NCI-H187 treated with DMSO at 0.1 percent for 48 hours (cell line): ENCODE results near the gene CABP4.
"Not testable (repeated sequence)": the region's sequence is repeated elsewhere in the genome, so short reads cannot be mapped to it uniquely, and the experiment has no call there.

Source experiments
- DNase-seq: peaks from one replicate; lab custom pipeline; 2025; lab: John Stamatoyannopoulos, UW

CABP4 gene

DNA sequence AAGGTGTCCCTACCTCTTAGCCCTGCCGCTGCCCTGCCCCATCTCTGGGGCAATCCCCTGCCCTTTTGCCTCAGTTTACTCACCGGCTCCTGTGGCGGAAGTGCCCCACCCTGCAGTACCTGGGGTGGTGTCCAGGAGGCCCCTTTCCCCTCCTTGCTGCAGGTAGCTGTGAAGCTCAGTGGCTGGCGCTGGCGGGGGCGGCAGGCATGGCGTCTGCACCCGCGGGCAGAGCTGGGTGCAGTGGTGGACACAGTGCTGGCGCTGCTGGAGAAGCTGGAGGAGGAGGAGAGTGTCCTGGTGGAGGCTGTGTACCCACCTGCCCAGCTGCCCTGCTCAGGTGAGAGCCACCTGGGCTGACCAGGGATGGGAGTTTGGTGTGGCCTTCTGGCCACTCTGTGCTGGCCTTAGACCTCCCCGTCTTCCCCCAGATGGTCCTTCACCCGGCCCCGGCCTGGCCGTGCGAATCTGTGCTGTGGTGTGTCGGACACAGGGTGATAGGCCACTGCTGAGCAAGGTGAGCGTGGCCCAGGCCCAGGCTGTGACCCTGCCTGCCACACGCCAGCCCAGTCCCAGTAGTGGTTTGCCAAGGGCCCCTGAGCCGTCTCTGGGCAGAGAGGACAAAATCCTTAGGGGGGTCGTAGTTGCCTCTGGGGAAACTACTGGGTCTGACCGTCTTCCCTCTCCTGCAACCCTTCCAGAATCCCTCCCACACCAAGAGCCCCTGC lies 35.7 kb upstream of the CABP4 start:
- no peak for DNase-seq

DNA sequence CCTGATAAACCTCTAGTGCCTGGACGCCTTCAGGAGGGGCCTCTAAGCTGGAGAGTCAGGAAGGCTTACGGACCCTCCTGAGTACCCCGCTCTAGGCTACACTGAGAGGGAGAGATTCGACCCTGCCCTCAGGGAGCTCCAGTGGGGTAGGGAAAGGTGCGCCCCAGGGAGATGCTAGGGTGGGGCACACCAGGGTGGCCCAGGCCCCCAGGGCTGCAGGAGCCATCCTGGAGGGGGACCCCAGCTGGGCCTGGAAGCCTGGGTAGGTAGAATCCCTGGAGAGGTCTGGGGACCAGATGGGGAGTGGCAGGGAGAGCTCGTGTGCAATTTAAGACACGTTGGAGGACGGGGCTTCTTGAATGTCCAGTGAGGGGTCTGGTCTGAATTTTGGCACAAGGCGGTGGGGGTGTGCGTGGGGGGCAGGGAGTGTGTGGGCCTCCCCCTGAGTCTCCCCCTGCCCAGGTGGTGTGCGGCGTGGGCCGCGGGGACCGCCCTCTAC lies 35.0 kb upstream of the CABP4 start:
- DNase-seq = no peak

DNA sequence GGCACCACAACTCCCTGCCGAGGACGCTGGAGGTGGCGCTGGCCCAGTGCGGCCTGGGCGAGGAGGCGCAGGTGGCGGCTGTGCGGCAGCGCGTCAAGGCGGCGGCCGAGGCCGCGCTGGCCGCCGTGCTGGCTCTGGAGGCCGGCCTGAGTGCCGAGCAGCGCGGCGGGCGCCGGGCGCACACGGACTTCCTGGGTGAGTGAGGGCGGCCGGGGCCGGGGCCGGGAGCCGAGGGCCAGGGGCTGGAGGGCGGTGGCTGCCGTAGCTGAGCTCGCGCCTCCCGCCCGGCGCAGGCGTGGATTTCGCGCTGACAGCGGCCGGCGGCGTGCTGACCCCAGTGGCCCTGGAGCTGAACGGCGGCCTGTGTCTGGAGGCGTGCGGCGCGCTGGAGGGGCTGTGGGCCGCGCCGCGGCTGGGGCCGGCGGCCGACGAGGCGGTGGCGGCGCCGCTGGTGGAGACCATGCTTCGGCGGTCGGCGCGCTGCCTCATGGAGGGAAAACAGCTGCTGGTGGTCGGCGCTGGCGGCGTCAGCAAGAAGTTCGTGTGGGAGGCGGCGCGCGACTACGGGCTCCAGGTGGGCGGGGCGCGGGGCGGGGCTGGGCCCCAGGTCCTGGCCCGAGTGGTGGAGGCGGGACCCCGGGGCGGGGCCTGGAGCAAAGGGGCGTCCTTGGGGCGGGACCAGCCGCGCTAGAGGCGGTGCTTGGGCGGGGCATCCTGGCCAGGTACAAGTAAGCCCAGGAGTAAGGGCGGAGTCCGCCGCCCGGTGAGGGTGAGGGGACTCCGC lies 34.3 kb upstream of the CABP4 start:
- peak; percentile 57 for DNase-seq

DNA sequence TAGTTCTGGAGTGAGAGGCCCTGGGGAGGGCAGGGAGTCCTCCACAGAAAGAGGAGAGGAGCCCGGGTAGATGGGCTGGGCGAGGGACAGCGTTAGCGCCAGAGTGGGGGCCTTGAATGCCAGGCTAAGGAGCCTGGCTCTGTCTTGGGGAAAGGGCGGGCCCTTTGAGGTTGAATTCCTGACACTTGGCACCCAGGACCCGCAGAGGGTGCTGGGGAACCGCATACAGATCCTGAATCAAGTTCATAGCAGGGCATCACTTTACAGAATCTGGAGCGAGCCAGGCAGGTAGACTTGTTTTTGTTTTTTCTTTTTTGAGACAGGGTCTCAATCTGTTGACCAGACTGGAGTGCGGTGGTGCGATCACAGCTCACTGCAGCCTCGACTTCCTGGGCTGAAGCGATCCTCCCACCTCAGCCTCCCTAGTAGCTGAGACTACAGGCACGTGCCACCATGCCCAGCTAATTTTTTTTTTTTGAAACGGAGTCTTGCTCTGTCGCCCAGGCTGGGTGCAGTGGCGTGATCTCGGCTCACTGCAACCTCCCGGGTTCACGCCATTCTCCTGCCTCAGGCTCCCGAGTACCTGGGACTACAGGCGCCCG lies 33.6 kb upstream of the CABP4 start:
- no peak for DNase-seq

DNA sequence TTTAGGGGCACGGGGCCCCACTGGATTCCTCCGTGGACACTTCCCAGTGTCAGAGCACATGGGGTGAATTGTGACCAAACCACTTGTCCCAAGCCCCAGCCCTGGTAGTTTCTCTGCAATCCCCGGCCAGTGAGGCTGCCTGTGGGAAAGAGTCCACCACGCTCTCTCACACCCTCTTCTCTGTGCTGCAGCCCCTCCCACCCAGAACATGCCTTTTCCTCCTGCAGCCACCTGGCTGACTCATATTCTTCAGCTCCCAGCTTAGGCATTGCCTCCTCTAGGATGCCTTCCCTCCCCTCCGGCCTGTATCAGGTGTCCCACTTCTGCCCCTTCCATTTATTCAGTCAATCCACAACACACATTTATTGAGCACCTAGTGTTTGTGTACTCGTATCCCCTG lies 32.3 kb upstream of the CABP4 start:
- DNase-seq = no peak

DNA sequence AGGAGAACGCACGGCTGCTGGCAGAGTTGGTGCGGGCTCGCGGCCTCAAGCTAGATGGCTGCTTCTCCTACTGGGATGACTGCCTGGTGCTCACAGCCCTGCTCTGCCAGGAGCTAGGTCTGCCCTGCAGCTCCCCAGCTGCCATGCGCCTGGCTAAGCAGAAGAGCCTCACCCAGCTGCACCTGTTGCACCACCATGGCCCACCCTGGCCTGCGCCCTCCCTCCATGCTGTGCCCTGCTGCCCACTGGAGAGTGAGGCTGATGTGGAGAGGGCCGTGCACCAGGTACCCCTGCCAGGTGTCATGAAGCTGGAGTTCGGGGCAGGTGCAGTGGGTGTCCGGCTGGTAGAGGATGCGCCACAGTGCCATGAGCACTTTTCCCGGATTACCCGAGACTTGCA lies 31.7 kb upstream of the CABP4 start:
- DNase-seq = no peak

DNA sequence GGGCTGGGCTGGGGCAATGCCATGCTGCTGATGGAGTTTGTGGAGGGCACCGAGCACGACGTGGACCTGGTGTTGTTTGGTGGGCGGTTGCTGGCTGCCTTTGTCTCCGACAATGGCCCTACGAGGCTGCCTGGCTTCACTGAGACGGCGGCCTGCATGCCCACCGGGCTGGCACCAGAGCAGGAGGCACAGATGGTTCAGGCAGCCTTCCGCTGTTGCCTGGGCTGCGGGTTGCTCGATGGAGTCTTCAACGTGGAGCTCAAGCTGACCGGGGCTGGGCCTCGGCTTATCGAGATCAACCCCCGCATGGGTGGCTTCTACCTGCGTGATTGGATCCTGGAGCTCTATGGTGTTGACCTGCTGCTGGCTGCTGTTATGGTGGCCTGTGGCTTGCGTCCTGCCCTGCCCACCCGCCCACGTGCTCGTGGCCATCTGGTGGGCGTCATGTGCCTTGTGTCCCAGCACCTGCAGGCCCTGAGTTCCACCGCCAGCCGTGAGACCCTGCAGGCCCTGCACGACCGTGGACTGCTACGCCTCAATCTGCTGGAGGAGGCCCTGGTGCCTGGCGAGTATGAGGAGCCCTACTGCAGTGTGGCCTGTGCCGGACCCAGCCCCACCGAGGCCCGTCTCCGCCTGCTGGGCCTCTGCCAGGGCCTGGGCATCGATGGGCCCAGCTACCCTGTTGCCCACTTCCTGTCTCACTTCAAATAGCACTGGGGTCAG lies 31.1 kb upstream of the CABP4 start:
- no peak for DNase-seq

DNA sequence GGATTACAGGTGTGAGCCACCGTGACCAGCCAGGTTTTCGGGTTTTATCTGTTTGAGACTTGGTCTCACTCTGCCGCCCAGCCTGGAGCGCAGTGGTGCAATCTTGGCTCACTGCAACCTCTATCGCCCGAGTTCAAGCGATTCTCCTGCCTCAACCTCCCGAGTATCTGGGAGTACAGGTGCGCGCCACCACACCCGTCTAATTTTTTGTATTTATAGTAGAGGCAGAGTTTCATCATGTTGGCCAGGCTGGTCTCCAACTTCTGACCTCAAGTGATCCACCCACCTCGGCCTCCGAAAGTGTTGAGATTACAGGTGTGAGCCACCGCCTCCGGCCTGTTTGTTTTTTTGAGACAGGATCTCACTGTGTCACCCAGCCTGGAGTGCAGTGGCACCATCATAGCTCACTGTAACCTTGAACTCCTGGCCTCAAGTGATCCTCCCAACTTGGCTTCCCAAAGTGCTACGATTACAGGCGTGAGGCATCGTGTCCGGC lies 27.7 kb upstream of the CABP4 start:
- not testable (repeated sequence) for DNase-seq

DNA sequence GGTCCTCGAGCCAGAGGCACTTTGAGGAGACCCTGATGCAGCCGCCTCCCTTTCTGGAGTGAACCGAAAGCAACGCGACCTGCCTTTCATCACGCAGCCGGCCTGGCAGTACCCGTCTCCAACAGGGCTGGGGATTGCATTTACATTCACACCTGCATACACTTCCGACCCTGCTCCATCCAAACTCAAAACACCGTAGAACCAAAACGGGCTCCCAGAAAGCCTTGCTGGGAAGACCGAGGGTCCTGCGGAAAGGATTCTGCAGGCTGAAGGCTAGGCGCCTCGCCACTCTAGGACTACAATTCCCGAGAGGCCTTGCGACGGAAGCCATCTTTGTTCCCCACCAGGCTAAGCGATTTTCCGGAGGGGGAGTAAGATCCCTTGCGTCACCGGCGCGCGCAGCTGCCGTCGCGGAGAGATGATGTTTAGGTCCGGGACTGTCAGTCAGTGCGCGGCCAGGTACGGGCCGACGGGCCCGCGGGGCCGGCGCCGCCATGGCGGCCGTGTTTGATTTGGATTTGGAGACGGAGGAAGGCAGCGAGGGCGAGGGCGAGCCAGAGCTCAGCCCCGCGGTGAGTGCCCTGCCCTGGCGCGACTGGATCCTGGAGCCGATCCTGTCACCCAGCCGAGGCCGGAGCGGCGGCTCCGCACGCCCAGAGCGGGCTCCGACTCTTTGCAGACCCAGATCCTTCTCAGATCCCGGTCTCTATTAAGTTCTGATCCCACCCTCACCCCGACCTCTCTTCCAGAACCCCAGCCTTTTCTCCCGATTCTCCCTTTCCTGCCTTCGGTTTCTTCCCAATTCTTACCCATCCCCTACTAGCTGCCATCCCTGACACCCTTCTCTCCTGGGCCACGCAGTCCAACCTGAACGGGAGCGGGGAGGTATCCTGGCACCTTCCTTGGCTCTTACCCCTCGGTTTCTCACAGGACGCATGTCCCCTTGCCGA lies 26.8 kb upstream of the CABP4 start, which contains the start of gene RPS6KB2:
TSS of gene RPS6KB2 (plus strand) at position 443 of the 950 bp plus-strand sequence. CDS start at position 495, 52 bp downstream.
- peak; percentile 88 for DNase-seq

DNA sequence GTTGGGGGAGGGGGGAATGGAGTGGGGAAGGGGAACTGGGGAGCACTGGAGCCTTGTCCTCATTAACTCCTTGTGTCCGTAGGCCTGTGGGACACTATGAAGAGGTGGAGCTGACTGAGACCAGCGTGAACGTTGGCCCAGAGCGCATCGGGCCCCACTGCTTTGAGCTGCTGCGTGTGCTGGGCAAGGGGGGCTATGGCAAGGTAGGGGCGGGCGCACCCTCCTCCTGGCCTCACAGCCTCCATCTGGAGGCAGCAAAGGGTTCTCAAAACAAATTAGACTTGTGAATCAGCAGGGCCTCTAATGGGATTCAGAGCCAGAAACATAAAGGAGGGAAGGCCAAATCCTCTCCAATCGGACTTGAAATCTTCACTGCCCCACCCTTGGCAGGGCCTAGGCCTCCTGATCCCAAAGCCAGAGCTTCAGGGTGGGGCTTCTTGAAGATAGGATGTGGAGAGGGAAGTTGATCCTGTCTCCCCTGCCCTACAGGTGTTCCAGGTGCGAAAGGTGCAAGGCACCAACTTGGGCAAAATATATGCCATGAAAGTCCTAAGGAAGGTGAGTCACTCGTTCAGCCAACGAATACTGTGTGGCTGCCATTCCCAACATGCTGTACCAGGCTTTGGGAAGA lies 26.0 kb upstream of the CABP4 start:
- no peak for DNase-seq

DNA sequence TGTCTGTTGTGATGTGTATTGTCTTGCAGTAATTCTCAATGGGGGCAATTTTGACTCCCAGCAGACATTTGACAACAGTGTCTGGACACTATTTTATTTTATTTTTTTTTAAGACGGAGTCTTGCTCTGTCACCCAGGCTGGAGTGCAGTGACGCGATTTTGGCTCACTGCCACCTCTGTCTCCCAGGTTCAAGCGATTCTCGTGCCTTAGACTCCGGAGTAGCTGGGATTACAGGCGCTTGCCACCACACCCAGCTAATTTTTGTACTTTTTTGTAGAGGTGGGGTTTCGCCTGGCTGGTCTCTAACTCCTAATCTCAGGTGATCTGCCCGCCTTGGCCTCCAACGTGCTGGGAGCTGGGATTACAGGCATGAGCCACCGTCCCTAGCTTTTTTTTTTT lies 25.4 kb upstream of the CABP4 start:
- no peak for DNase-seq

DNA sequence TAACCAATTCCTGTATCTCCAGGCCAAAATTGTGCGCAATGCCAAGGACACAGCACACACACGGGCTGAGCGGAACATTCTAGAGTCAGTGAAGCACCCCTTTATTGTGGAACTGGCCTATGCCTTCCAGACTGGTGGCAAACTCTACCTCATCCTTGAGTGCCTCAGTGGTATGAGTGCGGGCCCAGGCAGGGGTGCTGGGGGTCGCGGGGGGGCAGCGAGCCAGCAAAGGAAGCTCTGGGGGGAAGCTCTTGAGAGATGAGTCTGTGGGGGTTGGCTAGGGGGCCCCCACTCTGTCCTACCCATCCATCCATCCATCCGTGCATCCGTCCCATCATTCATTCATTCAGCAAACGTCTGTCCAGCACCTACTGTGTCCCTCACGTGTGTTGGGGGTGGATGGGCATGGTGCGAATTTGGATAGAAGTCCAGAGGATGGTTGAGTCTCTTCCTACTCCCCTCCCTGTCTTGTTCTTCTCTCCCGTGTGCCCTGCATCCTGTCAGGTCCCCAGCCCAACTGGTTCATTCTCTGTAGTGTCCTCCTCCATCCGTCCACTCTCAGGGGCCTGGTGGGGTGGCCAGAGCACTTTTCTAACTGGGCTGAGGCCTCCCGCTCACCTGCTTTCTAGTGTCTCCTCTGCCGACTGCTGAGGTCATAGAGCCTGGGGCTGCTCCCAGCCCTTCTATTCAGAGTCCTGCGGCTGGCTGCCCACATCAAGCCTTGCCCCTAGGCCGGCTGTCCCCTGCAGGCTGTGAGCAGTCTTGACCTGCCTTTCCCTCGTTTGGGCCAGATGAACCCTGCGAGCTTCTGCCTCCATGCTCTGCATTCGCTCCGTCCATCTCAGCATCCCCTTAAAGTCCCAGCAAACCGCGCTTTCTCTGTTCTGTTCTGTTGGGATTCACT lies 23.6 kb upstream of the CABP4 start:
- DNase-seq = no peak

DNA sequence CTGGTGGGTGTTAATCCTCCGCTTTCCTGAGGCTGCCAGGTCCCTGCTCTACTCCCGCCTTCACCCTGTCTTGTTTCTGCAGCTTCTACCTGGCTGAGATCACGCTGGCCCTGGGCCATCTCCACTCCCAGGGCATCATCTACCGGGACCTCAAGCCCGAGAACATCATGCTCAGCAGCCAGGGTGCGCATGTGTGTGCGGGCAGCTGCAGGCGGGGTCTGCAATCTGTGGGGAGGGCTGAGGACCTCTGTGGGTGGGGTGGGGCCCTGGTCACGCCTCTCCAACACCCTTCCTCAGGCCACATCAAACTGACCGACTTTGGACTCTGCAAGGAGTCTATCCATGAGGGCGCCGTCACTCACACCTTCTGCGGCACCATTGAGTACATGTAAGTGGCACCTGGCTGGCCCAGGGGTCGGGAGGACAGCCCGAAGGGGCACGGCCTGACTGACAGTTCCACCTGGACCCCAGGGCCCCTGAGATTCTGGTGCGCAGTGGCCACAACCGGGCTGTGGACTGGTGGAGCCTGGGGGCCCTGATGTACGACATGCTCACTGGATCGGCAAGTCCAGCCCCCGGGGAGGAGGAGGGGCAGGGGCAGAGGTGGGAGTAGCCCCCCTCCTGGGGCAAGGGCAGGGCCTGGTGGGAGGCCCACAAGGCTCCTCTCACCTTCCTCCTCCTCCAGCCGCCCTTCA lies 22.4 kb upstream of the CABP4 start:
- DNase-seq = no peak

DNA sequence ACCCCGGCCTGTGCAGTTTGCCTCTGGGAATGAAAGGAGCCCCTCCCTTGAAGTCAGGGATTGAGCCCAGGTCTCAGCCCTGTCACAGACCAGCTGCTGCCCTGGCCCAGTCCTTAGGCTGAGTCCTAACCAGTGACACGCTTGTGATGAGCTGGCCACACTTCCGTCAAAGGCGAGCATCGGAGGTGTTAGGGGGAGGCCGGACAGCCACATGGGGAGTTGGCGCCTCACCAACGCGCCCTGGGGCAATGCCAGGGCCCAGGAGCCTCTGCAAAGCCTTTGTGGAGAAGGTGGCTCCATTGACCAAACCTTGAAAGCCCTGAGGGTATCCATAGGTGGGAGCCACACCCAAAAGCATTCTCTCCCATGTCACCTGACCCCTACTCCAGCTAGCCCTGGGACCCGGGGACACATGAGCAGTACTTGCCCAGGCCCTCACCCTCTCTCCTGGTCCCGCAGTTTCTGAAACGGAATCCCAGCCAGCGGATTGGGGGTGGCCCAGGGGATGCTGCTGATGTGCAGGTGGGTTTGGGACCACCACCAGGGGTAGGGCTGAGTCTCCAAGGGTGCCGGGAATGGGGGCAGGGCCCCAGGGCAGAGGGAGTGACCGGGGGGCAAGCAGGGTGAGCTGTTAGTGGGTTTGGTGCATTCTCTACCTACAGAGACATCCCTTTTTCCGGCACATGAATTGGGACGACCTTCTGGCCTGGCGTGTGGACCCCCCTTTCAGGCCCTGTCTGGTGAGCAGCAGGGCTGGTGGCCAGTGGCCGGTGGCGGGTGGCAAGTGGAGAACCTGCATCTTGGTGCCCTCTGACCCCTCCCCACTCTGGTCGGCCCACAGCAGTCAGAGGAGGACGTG lies 21.4 kb upstream of the CABP4 start:
- DNase-seq = no peak

DNA sequence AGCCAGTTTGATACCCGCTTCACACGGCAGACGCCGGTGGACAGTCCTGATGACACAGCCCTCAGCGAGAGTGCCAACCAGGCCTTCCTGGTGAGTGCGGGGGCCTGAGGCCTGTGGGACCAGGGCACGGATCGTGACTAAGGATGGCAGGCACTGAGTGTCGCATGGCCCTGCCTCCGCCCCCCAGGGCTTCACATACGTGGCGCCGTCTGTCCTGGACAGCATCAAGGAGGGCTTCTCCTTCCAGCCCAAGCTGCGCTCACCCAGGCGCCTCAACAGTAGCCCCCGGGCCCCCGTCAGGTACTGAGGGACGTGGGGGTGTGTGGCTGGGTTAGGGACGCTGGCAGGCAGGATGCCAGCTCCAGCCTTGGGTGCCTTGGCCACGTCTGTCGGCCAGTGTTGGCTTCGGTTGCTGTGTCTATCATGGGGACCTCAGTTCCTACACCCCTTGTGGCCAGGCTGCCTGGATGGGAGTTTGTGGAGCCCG lies 20.7 kb upstream of the CABP4 start:
- DNase-seq = no peak

DNA sequence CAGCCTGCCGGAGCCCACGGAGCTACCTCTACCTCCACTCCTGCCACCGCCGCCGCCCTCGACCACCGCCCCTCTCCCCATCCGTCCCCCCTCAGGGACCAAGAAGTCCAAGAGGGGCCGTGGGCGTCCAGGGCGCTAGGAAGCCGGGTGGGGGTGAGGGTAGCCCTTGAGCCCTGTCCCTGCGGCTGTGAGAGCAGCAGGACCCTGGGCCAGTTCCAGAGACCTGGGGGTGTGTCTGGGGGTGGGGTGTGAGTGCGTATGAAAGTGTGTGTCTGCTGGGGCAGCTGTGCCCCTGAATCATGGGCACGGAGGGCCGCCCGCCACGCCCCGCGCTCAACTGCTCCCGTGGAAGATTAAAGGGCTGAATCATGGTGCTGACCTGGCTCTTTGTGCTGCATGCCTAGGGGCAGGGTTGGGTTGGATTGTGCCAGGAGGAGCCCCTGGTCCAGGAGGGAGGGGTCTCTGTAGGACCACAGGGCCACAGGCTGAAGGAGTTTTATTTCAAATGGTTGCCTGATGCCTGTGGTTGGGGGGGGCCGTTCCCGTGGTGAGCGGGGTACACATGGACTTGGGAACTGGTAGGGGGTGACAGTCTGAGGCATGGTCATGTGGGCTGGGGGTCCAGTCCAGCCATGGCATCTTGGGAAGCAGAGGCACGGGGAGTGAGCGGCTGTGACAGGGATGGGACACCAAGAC lies 20.0 kb upstream of the CABP4 start:
- no peak for DNase-seq
